ENCODE measurements around the gene TOP3A. TPM values are rescaled to one million over a fixed set of nuclear protein-coding genes. Genes with fewer than 3 reads are reported as not detected.

The TOP3A gene
- total RNA-seq, 6 experiments from 2014 or later = 23.0 to 26.4 (median 24.0) TPM

- TF ChIP-seq, protein P1, sequence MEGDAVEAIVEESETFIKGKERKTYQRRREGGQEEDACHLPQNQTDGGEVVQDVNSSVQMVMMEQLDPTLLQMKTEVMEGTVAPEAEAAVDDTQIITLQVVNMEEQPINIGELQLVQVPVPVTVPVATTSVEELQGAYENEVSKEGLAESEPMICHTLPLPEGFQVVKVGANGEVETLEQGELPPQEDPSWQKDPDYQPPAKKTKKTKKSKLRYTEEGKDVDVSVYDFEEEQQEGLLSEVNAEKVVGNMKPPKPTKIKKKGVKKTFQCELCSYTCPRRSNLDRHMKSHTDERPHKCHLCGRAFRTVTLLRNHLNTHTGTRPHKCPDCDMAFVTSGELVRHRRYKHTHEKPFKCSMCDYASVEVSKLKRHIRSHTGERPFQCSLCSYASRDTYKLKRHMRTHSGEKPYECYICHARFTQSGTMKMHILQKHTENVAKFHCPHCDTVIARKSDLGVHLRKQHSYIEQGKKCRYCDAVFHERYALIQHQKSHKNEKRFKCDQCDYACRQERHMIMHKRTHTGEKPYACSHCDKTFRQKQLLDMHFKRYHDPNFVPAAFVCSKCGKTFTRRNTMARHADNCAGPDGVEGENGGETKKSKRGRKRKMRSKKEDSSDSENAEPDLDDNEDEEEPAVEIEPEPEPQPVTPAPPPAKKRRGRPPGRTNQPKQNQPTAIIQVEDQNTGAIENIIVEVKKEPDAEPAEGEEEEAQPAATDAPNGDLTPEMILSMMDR (IDR thresholded peaks at IDR 0.05) = no peak
- Mint-ChIP-seq H3K27me3 (ENCODE audit: insufficient read depth) (peaks cover 1% of the 10 kb centered on the region), H3K9me3 (no peaks in the 10 kb centered on the region), H3K4me1 (ENCODE audit: low read depth) (peaks cover 24% of the 10 kb centered on the region), H3K36me3 (ENCODE audit: low read depth) (peaks cover 4% of the 10 kb centered on the region; the same call in 1 of the 2 replicates), H3K27ac (peak overlapping the region; percentile 99; the same call in 1 of the 2 replicates), H3K4me3 (no peak overlapping the region)
- no peak for DNase-seq
These were observed 80.8 kb downstream of the TOP3A start for GRCh38 chr17:18233803-18234518.

DNA sequence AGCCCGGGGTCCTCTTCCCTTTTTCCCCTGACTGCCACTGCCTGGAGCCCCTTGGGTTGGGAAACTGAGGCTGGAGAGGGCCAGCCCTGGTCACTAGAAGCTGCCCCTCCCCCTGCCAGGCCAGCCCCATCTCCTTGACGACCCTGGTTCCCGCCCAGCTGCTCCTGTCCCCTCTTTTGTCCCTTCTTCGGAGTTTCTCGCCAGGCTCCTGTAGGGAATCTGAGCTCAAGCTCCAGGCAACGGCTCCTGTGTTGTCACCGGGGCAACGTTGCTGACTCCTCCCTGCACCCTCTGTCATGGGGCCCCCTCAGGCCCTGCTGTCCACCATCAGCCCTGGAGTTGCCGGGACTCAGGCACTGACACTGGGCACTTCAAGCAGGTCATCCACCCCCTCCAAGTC lies 83.6 kb downstream of the TOP3A start:
- Mint-ChIP-seq H3K4me1 (ENCODE audit: low read depth) (peaks cover 42% of the 10 kb centered on the region), H3K27me3 (ENCODE audit: insufficient read depth) (no peaks in the 10 kb centered on the region; the same call in none of the 2 replicates), H3K36me3 (ENCODE audit: low read depth) (peaks cover 1% of the 10 kb centered on the region), H3K4me3 (no peak overlapping the region), H3K27ac (no peak overlapping the region), H3K9me3 (no peaks in the 10 kb centered on the region)
- TF ChIP-seq, protein P1 (IDR thresholded peaks at IDR 0.05) = no peak
- no peak for DNase-seq

- H3K4me3 Mint-ChIP-seq = no peak overlapping the region
- TF ChIP-seq, protein P1 (IDR thresholded peaks at IDR 0.05) = no peak
- H3K4me1 Mint-ChIP-seq (ENCODE audit: low read depth) = peaks cover 36% of the 10 kb centered on the region
- no peak for DNase-seq
- no peak overlapping the region for H3K27ac Mint-ChIP-seq
- H3K27me3 Mint-ChIP-seq (ENCODE audit: insufficient read depth) = no peaks in the 10 kb centered on the region; the same call in none of the 2 replicates
- no peaks in the 10 kb centered on the region for H3K9me3 Mint-ChIP-seq
- peaks cover 6% of the 10 kb centered on the region for H3K36me3 Mint-ChIP-seq (ENCODE audit: low read depth)
These were observed 84.3 kb downstream of the TOP3A start for GRCh38 chr17:18230288-18231141.

DNA sequence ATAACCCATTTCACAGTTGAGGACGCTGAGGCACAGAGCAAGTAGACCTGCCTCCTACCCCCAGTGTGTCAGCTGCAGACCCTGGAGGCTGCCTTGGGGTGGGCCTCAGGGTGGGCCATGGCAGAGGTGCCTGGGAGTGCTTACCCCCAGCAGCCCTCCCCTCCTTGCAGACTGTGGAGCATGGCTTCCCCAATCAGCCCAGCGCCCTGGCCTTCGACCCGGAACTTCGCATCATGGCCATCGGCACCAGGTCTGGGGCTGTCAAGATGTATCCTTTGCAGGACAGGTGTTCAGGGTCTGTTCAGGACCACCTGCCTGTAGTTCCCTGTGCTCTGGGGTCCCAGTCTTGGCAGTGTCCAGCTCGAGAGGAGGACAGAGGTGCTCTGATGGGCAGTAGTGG lies 85.0 kb downstream of the TOP3A start:
- H3K4me3 Mint-ChIP-seq = no peak overlapping the region
- peaks cover 6% of the 10 kb centered on the region for H3K36me3 Mint-ChIP-seq (ENCODE audit: low read depth)
- no peaks in the 10 kb centered on the region for H3K9me3 Mint-ChIP-seq
- no peak for DNase-seq
- H3K4me1 Mint-ChIP-seq (ENCODE audit: low read depth) = peaks cover 33% of the 10 kb centered on the region
- TF ChIP-seq, protein P1 (IDR thresholded peaks at IDR 0.05) = no peak
- no peaks in the 10 kb centered on the region; the same call in none of the 2 replicates for H3K27me3 Mint-ChIP-seq (ENCODE audit: insufficient read depth)
- no peak overlapping the region for H3K27ac Mint-ChIP-seq

GRCh38 chr17:18229254-18229653 lies 85.5 kb downstream of the TOP3A start:
- Mint-ChIP-seq H3K9me3 (no peaks in the 10 kb centered on the region), H3K27me3 (ENCODE audit: insufficient read depth) (no peaks in the 10 kb centered on the region; the same call in none of the 2 replicates), H3K27ac (no peak overlapping the region), H3K4me3 (no peak overlapping the region), H3K4me1 (ENCODE audit: low read depth) (peaks cover 35% of the 10 kb centered on the region), H3K36me3 (ENCODE audit: low read depth) (peaks cover 6% of the 10 kb centered on the region)
- DNase-seq = no peak
- TF ChIP-seq, protein P1 (IDR thresholded peaks at IDR 0.05) = no peak

Measured in HFFc6 (cell line).